GM19468 (cell line): ENCODE measurements around the gene ACSBG1.

ENCODE experiments used
- ATAC-seq: cut with Tn5 transposase; IDR thresholded peaks from one replicate; pipeline ENCODE4 v1.9.1; 2021; ENCODE audit warnings: mild to moderate bottlenecking, moderate library complexity, moderate number of reproducible peaks; ENCODE audit not compliant: unreplicated experiment; ENCODE audit errors: extremely low read depth

Gene ACSBG1

GRCh38 chr15:78205856-78206255 is 28.5 kb downstream of the ACSBG1 start:
- ATAC-seq: no peak

DNA sequence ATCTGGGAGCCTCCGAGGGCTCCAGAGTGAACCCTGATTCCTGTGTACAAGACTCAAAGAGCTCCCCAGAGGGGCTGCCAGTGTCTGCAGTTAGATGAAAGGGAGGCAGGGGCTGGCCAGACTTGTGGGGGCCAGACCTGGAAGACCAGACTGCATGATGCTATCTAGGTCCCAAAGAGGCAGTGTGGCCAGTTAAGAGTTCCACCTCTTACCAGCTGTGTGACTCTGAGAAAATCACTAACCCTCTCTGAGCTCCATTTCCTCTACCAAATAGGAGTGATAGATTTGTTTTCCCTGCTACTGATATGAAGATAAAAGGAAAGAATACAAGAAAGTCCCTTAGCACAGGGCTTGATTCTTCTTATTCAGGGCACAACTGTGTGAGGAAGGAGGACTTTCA is 29.0 kb downstream of the ACSBG1 start:
- ATAC-seq: no peak

DNA sequence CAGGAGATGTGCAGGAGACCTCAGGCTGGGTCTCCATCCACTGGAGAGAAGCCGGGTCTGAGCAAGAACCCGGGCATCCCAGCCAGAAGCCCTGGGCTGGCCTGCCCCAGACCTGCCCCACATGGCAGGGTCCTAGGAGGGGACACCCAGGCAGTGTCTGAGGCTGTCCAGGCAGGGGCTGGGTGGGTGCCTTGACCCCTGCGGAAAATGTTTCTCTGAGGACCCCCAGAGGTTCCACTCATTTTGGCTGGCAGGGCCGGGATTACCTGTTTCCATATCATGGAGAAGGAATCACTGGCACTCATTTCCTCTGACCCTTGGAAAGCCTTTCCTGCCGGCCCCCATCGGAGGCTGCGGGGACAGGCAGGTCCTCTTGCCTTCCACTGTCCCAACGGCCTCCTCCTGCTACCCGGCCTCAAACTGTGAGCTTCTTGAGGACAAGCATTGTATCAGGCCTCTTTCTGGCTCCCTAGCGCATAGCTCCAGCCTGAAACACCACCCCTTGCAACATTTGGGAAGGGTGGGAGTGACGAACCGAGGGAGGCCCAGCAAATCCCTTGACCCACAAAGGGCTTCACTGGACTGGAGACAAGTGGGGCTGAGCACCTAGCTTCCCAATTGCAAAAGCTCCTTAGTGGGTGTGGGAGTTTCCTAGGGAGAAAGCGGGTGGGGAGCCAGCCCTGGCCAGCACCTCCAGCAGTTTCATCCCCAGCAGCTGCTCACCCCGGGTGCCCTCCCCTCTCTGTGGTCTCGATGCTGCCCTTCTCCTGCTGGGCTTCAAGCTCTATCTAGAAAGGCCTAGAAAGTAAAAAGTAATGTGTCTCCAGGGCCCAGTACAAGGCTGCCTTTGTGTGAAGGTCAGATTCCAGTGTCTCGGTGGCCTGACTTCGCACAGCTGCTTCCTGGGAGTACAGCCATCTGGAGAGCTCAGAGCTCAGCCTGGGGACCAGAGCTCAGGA is 29.7 kb downstream of the ACSBG1 start:
- no peak for ATAC-seq

- no peak for ATAC-seq
Measured at GRCh38 chr15:78203346-78204225, 30.8 kb downstream of the ACSBG1 start.

- no peak for ATAC-seq
Measured at GRCh38 chr15:78201281-78202190, 32.8 kb downstream of the ACSBG1 start.

DNA sequence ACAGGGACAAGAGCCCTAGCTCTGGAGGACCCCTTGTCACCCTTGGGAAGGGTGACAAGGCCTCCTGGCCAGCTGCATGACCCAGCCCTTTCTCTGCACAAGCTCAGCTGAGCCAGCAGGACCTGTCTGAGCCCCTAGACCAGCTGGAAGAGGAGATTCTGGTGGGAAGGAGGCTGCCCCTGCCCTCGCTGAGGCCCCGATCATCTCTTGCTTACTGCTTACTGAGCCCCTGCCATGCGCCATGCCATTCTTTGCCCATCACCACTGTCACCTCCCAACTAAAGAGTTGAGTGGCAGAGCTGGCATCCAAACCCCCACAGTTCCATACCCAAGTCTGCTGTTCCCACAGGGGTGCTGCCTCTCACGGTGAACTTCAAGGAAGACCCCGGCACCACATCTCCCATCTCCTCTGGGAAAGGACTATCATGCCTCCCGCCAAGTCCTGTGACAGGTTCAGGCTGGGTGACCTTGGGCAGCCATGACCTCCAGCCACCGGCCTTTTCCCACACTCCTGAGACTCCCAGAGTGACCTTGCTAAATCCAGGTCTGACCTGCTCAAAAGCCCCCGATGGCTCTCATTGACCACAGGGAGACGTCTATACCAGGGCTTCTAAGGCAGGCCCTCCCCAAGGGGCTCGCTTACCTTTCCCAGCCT is 34.0 kb downstream of the ACSBG1 start:
- no peak for ATAC-seq

GRCh38 chr15:78197632-78198031 is 36.7 kb downstream of the ACSBG1 start:
- ATAC-seq: no peak

DNA sequence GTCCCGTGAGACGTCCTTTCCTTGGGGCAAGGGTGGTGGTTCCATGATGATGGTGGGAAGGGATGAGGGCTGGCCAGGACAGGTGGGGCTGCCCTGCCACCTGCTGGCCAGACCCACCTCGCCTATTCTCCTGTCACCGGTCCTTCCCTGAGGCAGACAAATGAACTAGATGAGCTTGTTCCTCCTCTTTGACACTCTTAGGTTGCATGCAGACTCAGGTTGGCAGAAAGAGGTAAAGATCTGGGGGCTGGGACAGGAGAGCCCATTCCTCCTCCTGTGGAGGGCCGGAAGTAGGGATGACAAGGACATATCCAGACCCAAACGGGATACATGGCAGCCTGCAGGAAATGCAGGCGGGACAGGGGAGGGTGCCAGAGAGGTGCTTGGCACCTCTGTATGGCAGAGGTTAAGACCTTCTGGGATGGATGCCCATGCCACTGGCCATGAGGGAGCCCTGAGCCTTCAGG is 38.6 kb downstream of the ACSBG1 start:
- ATAC-seq: no peak

- ATAC-seq: no peak
Measured at GRCh38 chr15:78194568-78194925, 39.8 kb downstream of the ACSBG1 start.

DNA sequence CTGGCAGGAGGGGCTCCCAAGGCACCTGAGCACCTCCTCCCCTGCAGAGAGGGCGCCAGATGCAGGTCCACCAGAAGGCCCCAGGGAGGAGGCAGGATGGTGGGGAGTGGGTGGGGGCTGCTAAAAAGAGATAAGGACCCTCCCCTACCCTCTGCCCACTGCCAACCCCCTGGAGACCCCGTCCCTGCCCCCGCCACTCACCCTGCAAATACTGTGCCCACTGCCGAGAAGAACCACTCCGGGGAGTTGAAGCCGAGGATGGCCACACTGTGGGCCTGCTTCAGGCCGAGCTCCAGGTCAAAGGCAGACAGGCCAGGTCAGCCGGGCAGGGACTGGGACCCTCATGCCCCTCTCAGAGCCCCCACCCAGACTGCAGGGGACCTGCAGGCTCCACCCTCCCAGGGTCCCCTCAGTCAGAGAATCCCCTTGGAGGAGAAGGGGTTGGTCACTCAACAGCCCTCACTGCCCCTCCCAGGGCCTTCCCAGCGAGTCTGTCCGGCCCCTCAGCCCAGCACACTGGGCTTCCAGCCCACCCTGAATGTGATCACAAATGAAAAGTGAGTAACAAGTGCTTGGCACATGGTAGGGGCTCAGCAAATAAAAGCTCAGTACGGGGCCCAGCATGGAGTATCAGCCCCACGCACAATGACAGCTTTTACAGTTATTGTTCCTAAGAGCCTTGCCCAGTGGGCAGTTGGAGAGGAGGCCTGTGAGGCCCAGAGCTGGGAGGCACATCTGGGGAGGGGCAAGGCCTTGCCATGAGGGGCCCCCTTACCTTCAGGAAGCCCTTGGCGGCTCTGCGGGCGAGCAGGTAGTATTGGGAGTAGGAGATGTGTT is 40.4 kb downstream of the ACSBG1 start:
- no peak for ATAC-seq

DNA sequence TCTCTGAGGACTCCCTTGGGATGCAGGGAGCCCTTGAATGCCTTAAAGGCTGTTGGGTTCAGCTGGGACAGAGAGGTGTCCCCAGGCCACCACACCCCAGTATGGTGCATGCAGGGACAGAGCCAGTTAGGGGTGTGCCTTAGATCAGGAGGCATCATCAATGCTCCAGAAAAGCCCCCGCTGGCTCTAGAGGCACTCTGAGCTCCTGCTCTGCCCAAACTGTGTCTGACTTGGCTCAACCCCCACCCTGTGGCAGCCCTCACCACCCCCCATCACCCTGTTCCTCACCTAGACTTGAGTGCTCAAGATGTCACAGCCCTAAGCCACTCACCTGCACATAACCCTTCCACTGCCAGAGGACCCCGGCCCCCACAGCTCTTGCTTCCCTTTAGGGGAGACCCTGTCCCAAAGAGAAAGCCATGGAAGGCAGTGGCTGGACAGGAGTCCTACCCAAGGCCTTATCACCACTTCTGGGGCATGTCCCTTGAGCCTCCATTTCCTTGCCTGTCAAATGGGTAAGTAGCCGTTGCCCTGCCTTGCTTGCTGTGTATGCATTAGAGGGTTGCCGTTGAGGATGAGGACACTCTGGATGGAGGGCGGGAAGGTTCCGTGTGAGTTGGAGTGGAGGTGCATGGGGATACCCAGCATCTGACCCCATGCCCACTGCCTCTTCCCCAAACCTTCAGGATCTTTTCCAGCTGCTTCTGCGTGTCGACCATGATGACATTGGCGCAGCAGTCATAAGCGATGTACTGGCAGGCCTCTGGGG is 41.4 kb downstream of the ACSBG1 start:
- no peak for ATAC-seq

DNA sequence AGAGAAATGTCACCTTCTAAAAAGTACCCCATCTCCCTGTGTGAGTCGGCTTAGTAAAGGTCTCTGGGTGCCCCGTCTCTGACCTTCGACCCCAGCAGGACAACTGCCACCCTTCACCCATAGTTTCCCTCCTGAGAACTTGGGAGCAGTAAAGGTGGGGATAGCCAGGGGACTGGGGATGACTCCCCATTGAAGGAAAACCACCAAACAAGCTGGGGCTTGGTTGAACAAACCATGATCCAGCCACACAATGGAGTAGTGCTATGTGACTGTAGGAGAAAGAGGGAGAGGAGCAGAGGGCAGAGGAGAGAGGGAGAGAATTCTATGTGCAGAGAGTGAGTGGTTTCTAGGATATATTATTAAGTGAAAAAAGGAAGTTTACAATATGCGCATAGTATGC is 51.5 kb downstream of the ACSBG1 start:
- no peak for ATAC-seq

- ATAC-seq: no peak
Measured at GRCh38 chr15:78182336-78182700, 52.0 kb downstream of the ACSBG1 start.

- no peak for ATAC-seq
Measured at GRCh38 chr15:78179906-78180305, 54.5 kb downstream of the ACSBG1 start.

DNA sequence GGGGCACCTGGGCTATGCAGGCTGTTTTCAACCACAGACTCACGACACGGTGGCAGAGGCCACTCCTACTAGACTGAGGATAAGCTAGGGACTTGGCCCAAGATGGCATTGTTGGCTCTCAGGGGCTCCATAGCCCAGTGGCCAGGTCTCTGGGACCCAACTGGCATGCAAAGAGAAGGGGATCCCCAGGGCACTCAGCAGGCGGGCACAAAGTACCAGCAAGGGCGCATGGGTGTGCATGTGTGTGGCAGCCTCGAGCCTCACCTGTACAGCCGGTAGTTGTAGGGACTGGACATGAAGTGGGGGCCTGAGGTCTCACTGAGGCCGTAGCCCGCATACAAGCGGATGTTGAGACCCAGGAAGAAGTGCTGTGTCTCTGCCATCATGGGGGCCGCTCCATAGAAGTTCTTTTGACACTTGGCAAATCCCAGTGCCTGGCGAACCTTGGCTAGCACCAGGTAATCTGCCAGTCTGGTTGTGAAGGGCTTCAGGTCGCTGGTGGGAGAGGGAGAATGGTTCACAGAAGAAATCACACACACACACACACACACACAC is 55.0 kb downstream of the ACSBG1 start:
- no peak for ATAC-seq

- ATAC-seq: no peak
Measured at GRCh38 chr15:78178064-78178463, 56.3 kb downstream of the ACSBG1 start.

GRCh38 chr15:78177447-78177873 is 56.9 kb downstream of the ACSBG1 start:
- ATAC-seq: no peak

DNA sequence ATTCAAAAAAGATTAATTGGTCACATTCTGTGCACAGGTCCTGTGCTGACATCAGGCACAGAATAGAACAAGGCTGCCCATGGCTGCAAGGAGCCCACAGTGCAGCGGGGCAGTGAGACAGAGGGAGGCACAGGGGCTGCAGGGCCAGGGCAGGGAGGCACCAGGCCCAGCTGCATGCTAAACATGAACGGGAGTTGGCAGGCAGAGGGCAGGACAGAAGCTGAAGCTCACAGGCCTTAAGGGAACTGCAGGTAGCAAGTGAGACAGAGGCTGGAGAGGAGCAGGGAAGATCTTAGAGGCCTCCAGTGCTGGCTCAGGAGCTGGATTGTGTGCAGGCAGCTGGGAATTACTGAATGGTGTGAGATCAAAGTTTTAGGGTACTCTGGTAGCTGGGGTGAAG is 59.0 kb downstream of the ACSBG1 start:
- no peak for ATAC-seq
